NB4 (cell line): Measurements from ENCODE around the gene TMEM252.

Experiments
- DNase-seq: peaks from one replicate; pipeline ENCODE4 v3.0.0; 2010; ENCODE audit warnings: low read depth
- H3K4me3 ChIP-seq: one replicate; pipeline ENCODE4 v1.5.1; 2011; ENCODE audit warnings: mild to moderate bottlenecking, low read depth, low read length, moderate library complexity
- CTCF ChIP-seq: IDR thresholded peaks from one replicate; pipeline ENCODE4 v1.5.1; 2012; ENCODE audit warnings: low read depth, low read length
- MAX ChIP-seq: IDR thresholded peaks from 2 replicates; pipeline ENCODE4 v1.6.1; 2011; ENCODE audit warnings: low read depth, low read length
- MYC ChIP-seq: IDR thresholded peaks from 2 replicates; pipeline ENCODE4 v1.6.1; 2011; ENCODE audit warnings: low read depth, low read length
- POLR2A ChIP-seq: IDR thresholded peaks from 2 replicates; pipeline ENCODE4 v1.6.1; 2011; ENCODE audit warnings: mild to moderate bottlenecking; ENCODE audit not compliant: insufficient read length; ENCODE audit errors: extremely low read depth

TMEM252 gene

GRCh38 chr9:68547417-68547816, 6.7 kb upstream of the TMEM252 start:
- no peak overlapping the region for H3K4me3 ChIP-seq
- DNase-seq, result peak; percentile 24
- TF ChIP-seq MYC, result no peak
- TF ChIP-seq POLR2A, result no peak
- no peak for TF ChIP-seq CTCF
- TF ChIP-seq MAX, result no peak

- TF ChIP-seq MAX (peak; percentile 76), CTCF (no peak), MYC (peak; percentile 73)
- DNase-seq, result peak; percentile 80
- H3K4me3 ChIP-seq, result no peak overlapping the region
Observed at GRCh38 chr9:68546596-68547390, 6.1 kb upstream of the TMEM252 start.

- no peak overlapping the region for H3K4me3 ChIP-seq
- DNase-seq, result no peak
- TF ChIP-seq CTCF, result no peak
- no peak for TF ChIP-seq POLR2A
- TF ChIP-seq MYC, result no peak
- no peak for TF ChIP-seq MAX
Observed at GRCh38 chr9:68545033-68545705, 4.5 kb upstream of the TMEM252 start.

- TF ChIP-seq MAX (no peak), CTCF (no peak), MYC (no peak), POLR2A (no peak)
- no peak for DNase-seq
- no peak overlapping the region for H3K4me3 ChIP-seq
Observed at GRCh38 chr9:68541568-68541967, 885 bp upstream of the TMEM252 start.

GRCh38 chr9:68538200-68538599, 2.5 kb downstream of the TMEM252 start:
- H3K4me3 ChIP-seq, result no peak overlapping the region
- TF ChIP-seq POLR2A (no peak), MAX (no peak), CTCF (no peak), MYC (no peak)

GRCh38 chr9:68537616-68537880, 3.1 kb downstream of the TMEM252 start:
- DNase-seq, result no peak
- TF ChIP-seq CTCF (no peak), POLR2A (no peak), MYC (no peak), MAX (no peak)
- H3K4me3 ChIP-seq, result no peak overlapping the region

More at GRCh38 chr9:68538200-68538599, 2.5 kb downstream of the TMEM252 start:
- no peak for DNase-seq
